SKM-1 treated with dmso at 0.1 percent for 144 hours (cell line): ENCODE results near the gene PLA2G2A.

Experiments
- DNase-seq: peaks from one replicate; lab custom pipeline; 2025; ENCODE audit not compliant: unreplicated experiment; lab: John Stamatoyannopoulos, UW

The PLA2G2A gene

DNA sequence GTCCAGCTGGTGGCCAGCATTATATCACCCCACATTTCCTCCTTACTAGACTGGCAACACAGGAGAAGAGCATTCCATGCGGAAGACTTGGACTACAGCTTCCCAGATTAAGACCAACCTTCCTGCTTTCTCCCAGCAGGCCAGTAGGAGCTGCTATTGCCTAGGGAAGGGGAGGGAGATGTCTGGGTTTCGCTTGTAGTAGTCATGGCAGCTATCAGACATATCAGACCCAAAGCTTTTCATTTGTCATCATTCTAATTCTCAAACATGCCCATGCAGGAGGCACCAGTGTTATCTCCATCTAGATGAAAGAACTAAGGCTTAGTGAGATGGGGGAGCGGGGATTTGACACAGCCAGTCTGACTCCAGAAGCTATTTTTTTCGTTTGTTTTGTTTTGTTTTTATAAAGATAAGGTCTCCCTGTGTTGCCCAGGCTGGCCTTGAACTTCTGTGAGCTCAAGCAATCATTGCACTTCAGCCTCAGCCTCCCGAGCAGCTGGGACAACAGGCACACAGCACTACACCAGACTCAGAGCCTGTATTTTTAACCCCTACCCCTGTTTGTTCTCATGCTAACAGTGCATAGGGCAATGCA is 4.5 kb downstream of the PLA2G2A start:
- no peak for DNase-seq

DNA sequence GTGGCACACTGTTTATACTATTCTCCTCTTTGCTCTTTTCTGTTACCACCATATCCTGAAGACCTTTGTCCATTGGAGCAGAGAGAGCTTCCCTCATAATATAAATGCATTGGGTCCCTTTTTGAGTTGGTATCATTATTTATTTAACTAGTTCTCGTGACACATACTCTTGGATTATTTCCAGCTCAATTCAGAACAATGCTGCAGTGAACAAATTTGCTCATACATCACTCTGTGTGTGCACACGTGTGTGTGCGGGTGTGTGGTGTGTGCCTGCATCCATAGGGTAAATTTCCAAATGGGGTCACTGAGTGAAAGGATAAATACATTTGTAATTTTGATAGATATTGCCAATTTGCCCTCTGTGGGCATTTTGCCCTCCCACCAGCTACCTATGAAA is 5.8 kb downstream of the PLA2G2A start:
- DNase-seq = no peak

GRCh38 chr1:19971664-19972063 is 7.8 kb downstream of the PLA2G2A start:
- no peak for DNase-seq

- no peak for DNase-seq
Measured at GRCh38 chr1:19969898-19970660, 9.3 kb downstream of the PLA2G2A start.

- no peak for DNase-seq
Measured at GRCh38 chr1:19967808-19968207, 11.6 kb downstream of the PLA2G2A start.

DNA sequence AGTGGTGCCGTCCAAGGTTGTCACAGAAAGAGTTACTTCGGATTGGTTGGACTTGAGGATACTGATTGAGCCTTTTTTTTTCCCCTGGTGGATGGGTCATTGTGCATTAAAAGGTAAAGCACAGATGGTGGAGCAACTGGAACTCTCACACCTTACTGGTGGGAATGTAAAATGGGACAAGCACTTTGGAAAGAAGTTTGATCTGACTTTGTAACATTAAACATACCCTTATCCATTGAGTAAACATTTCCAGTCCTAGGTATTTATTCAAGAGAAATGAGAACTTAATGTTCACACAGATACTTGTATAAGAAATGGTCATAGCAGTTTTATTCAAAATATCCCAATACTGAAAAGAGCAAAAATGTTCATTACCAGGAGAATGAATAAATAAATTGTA is 14.9 kb downstream of the PLA2G2A start:
- DNase-seq = no peak

GRCh38 chr1:19963636-19964035 is 15.8 kb downstream of the PLA2G2A start:
- no peak for DNase-seq

- no peak for DNase-seq
Measured at GRCh38 chr1:19960591-19960990, 18.8 kb downstream of the PLA2G2A start.

- no peak for DNase-seq
Measured at GRCh38 chr1:19957779-19958178, 21.6 kb downstream of the PLA2G2A start.

GRCh38 chr1:19955534-19956170 is 23.8 kb downstream of the PLA2G2A start:
- no peak for DNase-seq

DNA sequence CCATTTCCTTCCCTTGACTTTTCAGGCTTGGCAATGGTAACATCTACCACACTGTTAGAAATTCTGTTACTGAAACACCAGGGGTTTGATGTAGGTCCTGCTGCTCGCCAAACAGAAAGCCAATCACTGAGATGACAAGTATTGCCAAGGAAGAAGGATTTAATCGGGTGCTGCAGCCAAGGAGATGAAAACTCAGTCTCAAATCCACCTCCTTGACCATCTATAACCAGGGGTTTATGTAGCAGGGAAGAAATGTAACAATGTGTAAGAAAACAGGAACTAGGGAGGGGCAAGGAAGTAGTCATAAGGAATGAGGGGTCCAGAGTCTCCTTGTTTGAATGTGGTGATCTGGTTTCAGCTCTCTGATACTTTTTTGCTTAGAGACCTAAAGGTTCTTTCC is 25.4 kb downstream of the PLA2G2A start:
- no peak for DNase-seq

DNA sequence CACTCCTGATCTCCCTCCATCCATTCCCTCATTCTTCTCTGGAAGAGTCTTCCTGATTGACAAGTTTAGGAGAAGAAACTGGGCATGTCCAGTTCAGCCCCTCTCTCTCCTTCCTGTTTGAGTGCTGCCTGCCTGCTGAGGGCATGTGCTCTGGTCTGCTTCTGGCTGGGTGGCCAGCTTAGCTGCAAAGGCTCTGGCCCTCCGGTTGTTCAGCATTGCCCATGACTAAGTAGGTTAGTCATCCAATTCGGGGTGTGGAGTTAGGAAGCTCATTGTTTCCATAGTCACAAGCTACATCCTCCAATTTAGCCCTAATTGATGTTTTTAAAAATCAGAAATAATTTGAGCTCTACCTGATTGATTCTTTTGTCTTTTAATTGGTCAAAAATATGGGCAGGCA is 30.4 kb downstream of the PLA2G2A start:
- DNase-seq = no peak

GRCh38 chr1:19946971-19947370 is 32.4 kb downstream of the PLA2G2A start:
- DNase-seq = no peak

GRCh38 chr1:19946331-19946751 is 33.1 kb downstream of the PLA2G2A start:
- DNase-seq = no peak

DNA sequence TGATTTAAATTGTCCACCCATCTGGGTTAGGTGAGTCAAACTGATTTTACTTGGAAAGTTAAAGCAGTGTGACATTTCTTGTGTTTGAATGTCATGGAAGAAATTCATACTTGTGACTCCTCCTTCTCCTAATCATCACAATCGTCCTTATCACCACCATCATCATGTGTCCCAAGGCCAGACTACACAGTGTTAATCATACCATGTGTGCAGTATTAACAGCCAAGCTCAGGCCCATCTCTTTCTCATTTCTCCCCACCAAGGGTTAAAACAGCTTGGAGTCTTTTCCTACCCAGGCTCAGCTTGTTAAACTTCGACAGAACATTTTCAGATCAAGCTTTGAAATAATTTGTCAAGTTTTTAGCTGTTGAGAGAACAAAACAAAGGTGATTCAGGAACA is 33.5 kb downstream of the PLA2G2A start:
- DNase-seq = no peak

GRCh38 chr1:19942657-19943056 is 36.8 kb downstream of the PLA2G2A start:
- no peak for DNase-seq

DNA sequence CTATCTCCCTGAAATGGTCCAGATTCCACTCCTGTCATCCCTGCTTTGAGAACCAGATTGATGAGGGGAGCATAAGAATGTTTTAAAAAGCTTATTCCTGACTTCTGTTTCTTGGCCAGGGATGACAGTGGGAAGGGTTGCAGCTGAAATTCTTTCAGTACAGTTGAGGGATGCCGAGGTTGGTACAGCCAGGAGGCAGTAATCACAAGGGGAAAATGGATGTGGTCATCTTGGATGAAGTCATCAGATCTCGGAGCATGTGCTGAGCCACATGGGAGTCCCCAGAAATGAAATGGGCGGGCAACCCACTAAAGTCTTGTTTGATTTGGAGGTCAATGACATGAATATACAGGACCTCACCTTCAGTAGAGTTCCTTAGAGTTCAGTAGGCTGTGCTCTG is 37.3 kb downstream of the PLA2G2A start:
- no peak for DNase-seq

DNA sequence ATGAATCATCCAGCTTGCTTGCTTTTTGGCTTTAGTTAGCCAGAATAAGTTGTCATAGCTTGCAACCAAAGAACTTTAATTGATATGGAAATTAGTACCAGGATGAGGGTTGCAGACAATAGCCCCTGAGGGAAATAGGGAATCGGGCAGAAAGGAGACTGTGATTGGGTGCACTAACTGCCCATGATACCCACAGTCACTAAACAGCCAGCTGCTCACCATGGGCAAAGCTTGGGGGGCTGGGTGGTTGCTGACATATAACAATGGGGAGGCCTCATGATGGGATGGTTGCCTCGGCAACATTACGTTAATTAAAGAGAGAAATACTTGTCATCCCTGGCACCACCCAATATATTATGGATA is 38.2 kb downstream of the PLA2G2A start:
- DNase-seq = no peak

DNA sequence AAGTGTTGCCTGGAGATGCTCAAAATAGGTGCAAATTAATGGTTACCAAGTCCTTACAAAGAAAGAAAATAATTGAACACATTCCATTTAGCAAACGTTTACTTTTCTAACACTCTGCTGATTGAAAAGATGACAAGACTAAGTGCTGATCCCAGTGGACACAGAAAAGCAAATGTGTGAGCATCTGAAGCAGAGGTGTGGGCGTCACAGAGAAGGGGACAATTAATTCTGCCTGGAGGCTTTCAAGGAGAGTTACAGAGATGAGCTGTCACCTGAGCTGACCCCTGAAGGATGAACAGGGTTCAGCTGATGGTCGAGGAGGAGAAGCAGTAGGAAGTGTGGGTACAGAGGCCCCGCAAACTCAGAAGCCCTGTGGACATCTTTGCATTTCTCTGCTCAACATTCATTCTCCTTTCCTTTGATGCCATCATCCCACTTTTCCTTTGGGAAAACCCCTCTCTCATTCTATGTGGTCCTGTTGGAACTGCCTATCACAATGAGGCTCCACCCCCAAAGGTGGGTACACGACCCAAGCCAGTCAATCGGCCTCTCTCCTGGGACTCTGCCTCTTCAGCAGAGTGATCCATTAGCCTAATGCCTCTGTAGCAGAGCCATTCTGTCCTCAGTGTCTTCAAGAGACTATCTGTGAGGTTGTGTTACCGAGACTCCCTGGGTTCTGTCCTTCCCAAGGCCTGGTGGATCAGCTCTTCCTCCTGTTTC is 38.8 kb downstream of the PLA2G2A start:
- no peak for DNase-seq

DNA sequence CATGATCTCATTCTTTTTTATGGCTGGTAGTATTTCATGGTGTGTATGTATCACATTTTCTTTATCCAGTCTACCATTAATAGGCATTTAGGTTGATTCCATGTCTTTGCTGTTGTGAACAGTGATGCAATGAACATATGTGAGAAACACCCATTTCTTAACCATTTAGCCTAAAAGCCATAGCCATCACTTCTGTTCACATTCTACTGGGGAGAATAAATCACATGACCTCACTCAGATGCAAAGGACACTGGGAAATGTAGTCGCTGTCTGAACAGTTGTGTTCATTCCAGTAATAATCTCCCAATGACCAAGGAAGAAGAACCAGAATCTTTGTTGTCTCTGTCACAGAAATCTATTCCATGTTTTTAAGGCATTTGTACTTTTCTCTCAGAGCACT is 40.9 kb downstream of the PLA2G2A start:
- DNase-seq = no peak

DNA sequence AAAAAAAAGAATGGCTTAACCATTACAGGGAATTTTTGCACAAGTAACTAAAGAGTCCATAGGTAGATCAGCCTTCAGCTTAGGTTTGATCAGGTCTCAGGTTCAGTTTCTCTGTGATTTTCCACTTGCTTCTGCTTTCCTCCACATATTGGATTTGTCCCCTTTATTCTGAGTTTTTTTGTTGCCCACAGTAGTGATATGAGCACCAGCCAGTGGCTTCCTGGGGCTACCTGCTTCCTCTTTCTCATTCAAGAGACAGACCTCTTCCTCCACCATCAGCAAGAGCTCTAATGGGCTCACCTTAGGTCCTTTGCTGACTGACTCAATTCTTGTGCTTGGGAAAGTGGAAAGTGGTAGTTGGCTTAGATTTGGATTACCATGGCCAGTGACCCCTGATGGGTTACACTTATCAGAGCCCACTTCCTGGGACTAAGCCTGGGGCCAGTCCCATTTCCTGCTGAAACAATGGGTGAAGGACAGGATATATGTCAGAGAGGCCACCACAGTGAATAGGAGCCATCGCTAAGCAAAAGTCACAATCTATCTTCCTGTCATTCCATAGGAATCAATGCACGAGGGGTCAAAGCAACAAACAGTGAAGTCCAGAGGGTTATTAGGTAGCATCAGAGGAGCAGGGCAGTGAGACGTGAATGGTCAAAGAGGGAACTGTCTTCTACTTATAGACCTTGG is 43.2 kb downstream of the PLA2G2A start:
- no peak for DNase-seq
